SU-DHL-6 (cell line): ENCODE measurements around the gene FH.

Source experiments
- H2AFZ ChIP-seq: fragments of 200-600 bp; sonication (generic); 2 replicates; pipeline ENCODE4 v1.6.1; 2014; ENCODE audit warnings: low read depth, mild to moderate bottlenecking, moderate library complexity, mixed read lengths, antibody characterized with exemption, low read length; ENCODE audit not compliant: severe bottlenecking
- H3F3A ChIP-seq: fragments of 200-600 bp; shearing (Covaris generic); 2 replicates; pipeline ENCODE4 v1.6.0; 2016; ENCODE audit warnings: antibody characterized with exemption, mild to moderate bottlenecking; ENCODE audit not compliant: insufficient read depth
- H3K27ac ChIP-seq: fragments of 200-600 bp; sonication (generic); 2 replicates; pipeline ENCODE4 v1.5.1; 2016; ENCODE audit warnings: low read depth, mild to moderate bottlenecking, low read length, moderate library complexity, mixed read lengths
- H3K27me3 ChIP-seq: fragments of 200-600 bp; sonication (generic), shearing (Covaris generic); 2 replicates; pipeline ENCODE4 v1.6.0; 2014; ENCODE audit warnings: mild to moderate bottlenecking, low read length
- H3K36me3 ChIP-seq: fragments of 200-600 bp; sonication (generic); 2 replicates; pipeline ENCODE4 v1.6.1; 2014; ENCODE audit warnings: mild to moderate bottlenecking, low read length, mixed read lengths
- H3K4me2 ChIP-seq: fragments of 300-600, 200-600 bp; shearing (Covaris generic), sonication (generic); 2 replicates; pipeline ENCODE4 v1.6.0; 2014; ENCODE audit warnings: low read length, low read depth, mild to moderate bottlenecking; ENCODE audit not compliant: poor library complexity, severe bottlenecking
- H3K4me3 ChIP-seq: fragments of 200-600 bp; sonication (generic); 2 replicates; pipeline ENCODE4 v1.5.1; 2014; ENCODE audit warnings: antibody characterized with exemption, low read length, mild to moderate bottlenecking, mixed read lengths; ENCODE audit not compliant: insufficient read depth, poor library complexity, severe bottlenecking
- H3K79me2 ChIP-seq: fragments of 200-600 bp; sonication (generic); 2 replicates; pipeline ENCODE4 v1.6.1; 2014; ENCODE audit warnings: mild to moderate bottlenecking, low read length, moderate library complexity; ENCODE audit not compliant: insufficient read depth
- H3K9ac ChIP-seq: fragments of 200-600 bp; sonication (generic); 2 replicates; pipeline ENCODE4 v1.7.0; 2014; ENCODE audit warnings: mild to moderate bottlenecking, low read length
- H3K9me2 ChIP-seq: fragments of 200-600 bp; sonication (generic); replicated peaks from 2 replicates; pipeline ENCODE4 v1.6.1; 2014; ENCODE audit warnings: low read length; ENCODE audit not compliant: insufficient read depth
- H3K9me3 ChIP-seq: fragments of 200-600 bp; sonication (generic); 2 replicates; pipeline ENCODE4 v1.6.1; 2014; ENCODE audit warnings: low read length, mixed read lengths; ENCODE audit not compliant: insufficient read depth
- H4K20me1 ChIP-seq: fragments of 200-600 bp; sonication (generic); 2 replicates; pipeline ENCODE4 v1.6.1; 2014; ENCODE audit warnings: low read depth, mild to moderate bottlenecking, antibody characterized with exemption, low read length, moderate library complexity, mixed read lengths
- CTCF ChIP-seq: fragments of 200-600 bp; sonication (generic); IDR thresholded peaks from one replicate; pipeline ENCODE4 v1.5.1; 2017; ENCODE audit warnings: antibody characterized with exemption, mild to moderate bottlenecking, low read length, moderate library complexity; ENCODE audit not compliant: insufficient read depth, poor library complexity, severe bottlenecking
- EZH2phosphoT487 ChIP-seq: fragments of 200-600 bp; sonication (generic), shearing (Covaris generic); conservative IDR thresholded peaks from 2 replicates; pipeline ENCODE4 v1.6.1; 2018; ENCODE audit warnings: mild to moderate bottlenecking, antibody characterized with exemption, low read length, moderate library complexity, mixed read lengths

The FH gene

GRCh38 chr1:241553886-241554592, 34.5 kb upstream of the FH start:
- Histone ChIP-seq H3K27ac (no peak overlapping the region), H3F3A (peaks cover 8% of the 10 kb centered on the region), H3K9me3 (no peaks in the 10 kb centered on the region), H2AFZ (no peak overlapping the region), H3K9me2 (no peaks in the 10 kb centered on the region), H3K4me3 (no peak overlapping the region), H3K36me3 (peaks cover 6% of the 10 kb centered on the region; the same call in 1 of the 2 replicates), H3K4me2 (no peak overlapping the region), H3K27me3 (no peaks in the 10 kb centered on the region), H4K20me1 (no peaks in the 10 kb centered on the region), H3K79me2 (no peaks in the 10 kb centered on the region), H3K9ac (no peak overlapping the region)
- TF ChIP-seq EZH2phosphoT487, result no peak
- TF ChIP-seq CTCF, result no peak

DNA sequence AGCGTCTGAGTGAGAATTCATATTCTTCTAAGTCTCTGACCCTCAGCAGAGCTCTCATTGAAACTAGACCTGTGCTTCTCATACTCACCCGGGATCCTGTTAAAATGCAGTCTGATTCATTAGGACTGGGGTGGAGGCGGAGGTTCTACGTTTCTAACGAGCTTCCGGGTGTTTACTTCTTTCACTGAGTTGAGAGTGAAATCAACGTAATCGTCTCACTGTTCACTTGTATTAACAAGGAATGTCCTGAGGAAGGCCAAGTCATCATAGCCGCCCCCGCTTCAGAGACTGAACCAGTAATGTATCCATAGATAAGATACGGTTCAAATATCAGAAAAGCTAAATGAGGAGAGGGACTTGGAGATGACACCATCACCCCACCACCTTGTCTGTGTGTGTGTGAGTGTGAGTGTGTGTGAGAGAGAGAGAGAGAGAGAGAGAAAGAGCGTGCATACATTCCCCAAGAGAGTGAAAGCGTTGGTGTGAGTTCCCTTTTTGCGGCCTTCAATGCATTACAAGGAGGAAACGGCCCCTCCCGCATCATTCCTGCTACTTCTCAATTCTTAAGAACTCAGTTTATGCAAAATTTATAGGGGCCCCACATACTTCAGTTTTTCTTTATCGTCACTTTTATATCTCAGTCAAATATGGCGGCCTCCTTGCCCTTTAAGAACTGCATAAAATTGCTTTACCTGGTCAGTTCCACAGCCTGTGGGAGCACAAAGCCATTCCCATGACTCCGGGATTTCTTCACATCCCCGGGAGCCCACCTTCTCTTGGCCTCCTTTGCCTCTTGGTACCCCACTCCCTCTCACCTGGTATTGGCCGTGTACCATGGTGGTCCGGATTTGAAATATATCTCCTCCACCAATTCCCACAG, 32.4 kb upstream of the FH start:
- Histone ChIP-seq H2AFZ (peak overlapping the region; percentile 95), H3K9me2 (no peaks in the 10 kb centered on the region), H3K4me2 (peak overlapping the region; percentile 59), H3K27ac (peak overlapping the region; percentile 68), H3K79me2 (no peaks in the 10 kb centered on the region), H3K36me3 (peaks cover 6% of the 10 kb centered on the region; the same call in 1 of the 2 replicates), H4K20me1 (no peaks in the 10 kb centered on the region), H3K9me3 (no peaks in the 10 kb centered on the region), H3K9ac (peak overlapping the region; percentile 38), H3F3A (peaks cover 8% of the 10 kb centered on the region), H3K27me3 (no peaks in the 10 kb centered on the region), H3K4me3 (peak overlapping the region; percentile 19)
- no peak for TF ChIP-seq EZH2phosphoT487
- no peak for TF ChIP-seq CTCF

DNA sequence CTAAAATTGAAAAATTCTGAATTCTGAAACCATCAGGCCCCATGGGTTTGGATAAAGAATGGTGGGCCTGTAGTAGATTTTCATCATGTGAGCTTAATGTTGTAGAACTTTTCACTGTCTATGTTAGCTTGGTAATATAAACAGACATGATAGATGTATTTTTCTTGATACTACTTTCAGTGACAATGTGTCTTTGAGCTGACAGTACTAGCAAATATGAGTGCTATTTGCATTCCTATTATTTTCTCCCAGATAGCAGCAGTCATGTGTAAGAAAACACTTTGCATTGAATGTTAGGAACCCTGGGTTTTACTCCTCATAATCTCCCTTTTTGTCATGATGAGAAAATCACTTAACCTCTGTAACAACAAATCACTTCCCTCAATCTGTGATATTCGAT, 30.8 kb upstream of the FH start:
- no peak overlapping the region for H2AFZ ChIP-seq
- H3K27ac ChIP-seq, result peak overlapping the region; percentile 24; the same call in 1 of the 2 replicates
- H3K9me2 ChIP-seq, result no peaks in the 10 kb centered on the region
- no peaks in the 10 kb centered on the region for H3K27me3 ChIP-seq
- H3F3A ChIP-seq, result peaks cover 8% of the 10 kb centered on the region
- TF ChIP-seq CTCF (no peak), EZH2phosphoT487 (no peak)
- H3K36me3 ChIP-seq, result peaks cover 6% of the 10 kb centered on the region; the same call in 1 of the 2 replicates
- H3K79me2 ChIP-seq, result no peaks in the 10 kb centered on the region
- H4K20me1 ChIP-seq, result no peaks in the 10 kb centered on the region
- no peak overlapping the region for H3K4me3 ChIP-seq
- H3K9me3 ChIP-seq, result no peaks in the 10 kb centered on the region
- no peak overlapping the region for H3K9ac ChIP-seq
- no peak overlapping the region for H3K4me2 ChIP-seq
